ENCODE results near the gene GMPPB. TPM values are rescaled to one million over a fixed set of nuclear protein-coding genes. Genes with fewer than 3 reads are reported as not detected.

GMPPB gene
- total RNA-seq, 2 experiments from 2014 or later = 50.7 to 51.8 TPM

GRCh38 chr3:49683162-49683561 is 40.6 kb downstream of the GMPPB start:
- ChIA-PET POLR2A (no interaction called here), CTCF (no interaction called here)

GRCh38 chr3:49681543-49681942 is 42.2 kb downstream of the GMPPB start:
- ChIA-PET CTCF (interaction anchor here (1.9 kb wide), 1 partner anchor 10 kb away, joined by 8 read pairs; no protein-coding TSS in a partner anchor), POLR2A (no interaction called here)

GRCh38 chr3:49681232-49681522 is 42.6 kb downstream of the GMPPB start:
- CTCF ChIA-PET = interaction anchor here (1.9 kb wide), 1 partner anchor 9 kb away, joined by 8 read pairs; no protein-coding TSS in a partner anchor
- POLR2A ChIA-PET = no interaction called here

GRCh38 chr3:49680493-49681231 is 43.1 kb downstream of the GMPPB start:
- ChIA-PET CTCF (interaction anchor here (1.9 kb wide), 1 partner anchor 9 kb away, joined by 8 read pairs; no protein-coding TSS in a partner anchor), POLR2A (no interaction called here)

GRCh38 chr3:49675912-49676311 is 47.8 kb downstream of the GMPPB start:
- CTCF ChIA-PET = interaction anchor here (0.6 to 2.6 kb wide), 2 partner anchors 136 to 176 kb away, joined by 3 to 11 read pairs; no protein-coding TSS in a partner anchor
- POLR2A ChIA-PET = no interaction called here

GRCh38 chr3:49674497-49674983 is 49.2 kb downstream of the GMPPB start:
- ChIA-PET POLR2A (no interaction called here), CTCF (no interaction called here)

- POLR2A ChIA-PET = interaction anchor here (2.6 kb wide), 1 partner anchor 134 kb away, joined by 21 read pairs; no protein-coding TSS in a partner anchor
- CTCF ChIA-PET = interaction anchor here (1.3 to 5.3 kb wide), 3 partner anchors 27 to 134 kb away, joined by 3 to 139 read pairs (median 15); partner anchors contain the start of gene BSN
Observed at GRCh38 chr3:49673715-49674496, 49.8 kb downstream of the GMPPB start, which contains the start of gene APEH. Gene APEH (plus strand): TSS chr3:49674351. CDS start chr3:49674402, 51 bp downstream.

GRCh38 chr3:49673121-49673714 is 50.5 kb downstream of the GMPPB start:
- POLR2A ChIA-PET = interaction anchor here (0.5 to 2.6 kb wide), 3 partner anchors 133 to 337 kb away, joined by 3 to 21 read pairs (median 3); partner anchors contain the start of gene MON1A

GRCh38 chr3:49671291-49672288 is 52.2 kb downstream of the GMPPB start:
- ChIA-PET CTCF (interaction anchor here (0.6 to 5.3 kb wide), 18 partner anchors 8 to 1285 kb away, joined by 3 to 139 read pairs (median 3); partner anchors contain the start of gene BSN), POLR2A (interaction anchor here (0.6 to 2.6 kb wide), 3 partner anchors 105 to 178 kb away, joined by 3 to 21 read pairs (median 11); no protein-coding TSS in a partner anchor)

More at GRCh38 chr3:49673121-49673714, 50.5 kb downstream of the GMPPB start:
- CTCF ChIA-PET = interaction anchor here (0.7 to 5.3 kb wide), 7 partner anchors 28 to 841 kb away, joined by 3 to 139 read pairs (median 3); partner anchors contain the start of genes AMIGO3 and BSN

GRCh38 chr3:49670940-49671290 is 52.8 kb downstream of the GMPPB start:
- ChIA-PET POLR2A (no interaction called here), CTCF (interaction anchor here (1.0 to 5.3 kb wide), 4 partner anchors 97 to 131 kb away, joined by 3 to 139 read pairs (median 12); partner anchors contain the start of gene BSN)

Other genes starting within 250 kb of the GMPPB start
- gene BSN, start 169.5 kb downstream of the GMPPB start, total RNA-seq = under 1 TPM; 0.25 to 0.30 TPM
- 100 to 1,000 TPM; 186 to 189 TPM for gene APEH, start 49.6 kb downstream of the GMPPB start, total RNA-seq
- gene MST1, start 34.5 kb downstream of the GMPPB start, total RNA-seq = 1 to 10 TPM; 4.1 to 4.2 TPM
- gene RNF123, start 34.4 kb downstream of the GMPPB start, total RNA-seq = 10 to 100 TPM; 30.5 to 32.2 TPM
- under 1 TPM in 1 of 2 experiments, not detected in 1; 0.30 TPM for gene AMIGO3, start 4.3 kb downstream of the GMPPB start, total RNA-seq
- 10 to 100 TPM; 38.5 to 40.5 TPM for gene IP6K1, start 62.6 kb upstream of the GMPPB start, total RNA-seq
- not detected for gene CDHR4, start 75.9 kb upstream of the GMPPB start, total RNA-seq
- 1 to 10 TPM; 1.5 to 2.1 TPM for gene INKA1, start 79.3 kb upstream of the GMPPB start, total RNA-seq
- gene UBA7, start 90.0 kb upstream of the GMPPB start, total RNA-seq = 10 to 100 TPM; 41.9 to 42.2 TPM
- 10 to 100 TPM; 22.5 to 23.5 TPM for gene TRAIP, start 132.6 kb upstream of the GMPPB start, total RNA-seq
- gene CAMKV, start 146.0 kb upstream of the GMPPB start, total RNA-seq = 1 to 10 TPM in 1 of 2 experiments, under 1 TPM in 1; 0.96 to 1.8 TPM
- under 1 TPM; 0.80 to 0.99 TPM for gene MST1R, start 179.9 kb upstream of the GMPPB start, total RNA-seq
- gene MON1A, start 205.9 kb upstream of the GMPPB start, total RNA-seq = 10 to 100 TPM; 15.5 to 18.0 TPM
- gene RBM6, start 216.2 kb upstream of the GMPPB start, total RNA-seq = 10 to 100 TPM; 68.1 to 68.4 TPM

All from activated CD8-positive, alpha-beta memory T cell treated with anti-CD3 and anti-CD28 coated beads for 36 hours (primary cell).